K562 (cell line): ENCODE data around the gene ZCCHC8. TPM values are rescaled to one million over a fixed set of nuclear protein-coding genes. Genes with fewer than 3 reads are reported as not detected.

ENCODE experiments used
- ATF4 ChIP-seq: fragments of 450-650 bp; formaldehyde crosslinking; IDR thresholded peaks from 2 replicates; pipeline ENCODE4 v1.4.0; 2022; ENCODE audit warnings: mild to moderate bottlenecking, moderate library complexity
- CHD2 ChIP-seq: IDR thresholded peaks from 2 replicates; pipeline ENCODE4 v1.6.1; 2011; ENCODE audit warnings: low read depth, low read length
- CREBBP ChIP-seq: IDR thresholded peaks from one replicate; pipeline ENCODE4 v1.6.1; 2012; ENCODE audit warnings: low read depth, mild to moderate bottlenecking, control low read depth, inconsistent platforms, low read length
- CREM ChIP-seq: IDR thresholded peaks from 2 replicates; pipeline ENCODE4 v1.6.1; 2014; ENCODE audit warnings: antibody characterized with exemption, low read depth
- CXXC5 ChIP-seq: fragments of 250-450 bp; sonication (Bioruptor Pico); IDR thresholded peaks from 2 replicates; pipeline ENCODE4 v1.8.0; 2022; ENCODE audit warnings: inconsistent platforms, mild to moderate bottlenecking, moderate library complexity
- FUS ChIP-seq: fragments of 200-400 bp; formaldehyde crosslinking; optimal IDR thresholded peaks from 2 replicates; pipeline ENCODE3; 2017; ENCODE audit warnings: low read depth, low read length
- HCFC1 ChIP-seq: IDR thresholded peaks from 2 replicates; pipeline ENCODE4 v1.6.1; 2012; ENCODE audit warnings: low read depth, low read length, improper control_type of control experiment
- HDAC2 ChIP-seq: fragments of 450-650 bp; IDR thresholded peaks from 2 replicates; pipeline ENCODE4 v1.6.1; 2016; ENCODE audit warnings: mild to moderate bottlenecking
- MAFF ChIP-seq: IDR thresholded peaks from 2 replicates; pipeline ENCODE4 v1.6.1; 2012; ENCODE audit warnings: low read length, improper control_type of control experiment
- MBD2 ChIP-seq: sonication (generic); IDR thresholded peaks from 2 replicates; pipeline ENCODE4 v1.6.1; 2016; ENCODE audit warnings: low read depth, borderline replicate concordance
- POLR2AphosphoS2 ChIP-seq: IDR thresholded peaks from 2 replicates; pipeline ENCODE4 v1.6.1; 2012; ENCODE audit warnings: low read length, improper control_type of control experiment
- RBBP5 ChIP-seq: fragments of 200-600 bp; sonication (generic); IDR thresholded peaks from 2 replicates; pipeline ENCODE4 v1.6.1; 2012; ENCODE audit warnings: borderline replicate concordance, mild to moderate bottlenecking, low read length, control low read depth, inconsistent platforms; ENCODE audit not compliant: insufficient read depth, poor library complexity, severe bottlenecking
- RBM34 ChIP-seq: fragments of 200-400 bp; formaldehyde crosslinking; IDR thresholded peaks from 2 replicates; pipeline ENCODE4 v1.6.1; 2018; ENCODE audit warnings: low read length, borderline replicate concordance; ENCODE audit not compliant: insufficient read depth
- SUPT5H ChIP-seq: fragments of 450-650 bp; IDR thresholded peaks from 2 replicates; pipeline ENCODE4 v1.6.1; 2016
- TEAD4 ChIP-seq, 2 experiments: sonication (generic) in 1 of 2; formaldehyde crosslinking in 1 of 2; IDR thresholded peaks; 2 replicates each; pipeline versions ENCODE4 v1.6.1 to v1.8.0; 2012 to 2022; ENCODE audit warnings: borderline replicate concordance in 1 of 2, inconsistent platforms in 1 of 2, low read length in 1 of 2, mild to moderate bottlenecking in 1 of 2, missing genetic modification reagents in 1 of 2
- TFAM ChIP-seq: fragments of 250-450 bp; sonication (Bioruptor Pico); conservative IDR thresholded peaks from 2 replicates; pipeline ENCODE4 v1.5.0; 2021; ENCODE audit warnings: mild to moderate bottlenecking, moderate library complexity
- YBX1 ChIP-seq: fragments of 450-650 bp; IDR thresholded peaks from 2 replicates; pipeline ENCODE4 v1.7.1; 2016; ENCODE audit warnings: mild to moderate bottlenecking
- YY1 ChIP-seq, 3 experiments: IDR thresholded peaks; 2 replicates each; pipeline ENCODE4 v1.6.1; 2011; ENCODE audit warnings: low read length in 2 of 3, mild to moderate bottlenecking in 2 of 3, moderate library complexity in 2 of 3, borderline replicate concordance in 1 of 3, control low read depth in 1 of 3, low read depth in 1 of 3; ENCODE audit not compliant: insufficient read depth in 3 of 3, insufficient replicate concordance in 2 of 3, control insufficient read depth in 1 of 3, insufficient read length in 1 of 3; ENCODE audit errors: extremely low read depth in 1 of 3
- ZBTB9 ChIP-seq: fragments of 450-650 bp; formaldehyde crosslinking; IDR thresholded peaks from 2 replicates; pipeline ENCODE4 v1.4.0; 2020; ENCODE audit warnings: mild to moderate bottlenecking, moderate library complexity
- ZNF766 ChIP-seq: fragments of 200-800 bp; sonication (Bioruptor generic); conservative IDR thresholded peaks from 2 replicates; pipeline ENCODE4 v1.6.1; 2016; ENCODE audit warnings: missing genetic modification characterization, missing compliant biosample characterization
- ZNF77 ChIP-seq: fragments of 250-450 bp; sonication (Bioruptor Pico); IDR thresholded peaks from 2 replicates; pipeline ENCODE4 v1.5.0; 2020
- polyA plus RNA-seq, 8 experiments: library from polyadenylated mRNA; depleted of rRNA in 4 of 8; stranded (reverse) in 5 of 8; unstranded in 3 of 8; fragments of >200 nt; fragmentation: Nextera tagmentation in 2 of 8; fragmentation: Illumina TruSeq in 1 of 8; extraction: Ambion mirVana in 2 of 8; extraction: Trizol in 1 of 8; gene quantifications; 2 replicates each; pipeline versions ENCODE4 v1.2.1 to v1.2.3, GENCODE V29; 2011 to 2014; ENCODE audit warnings: inconsistent platforms in 1 of 8, missing spikeins in 1 of 8
- total RNA-seq, 7 experiments: library from RNA; depleted of rRNA in 6 of 7; stranded (reverse); fragments of >200 nt in 6 of 7; fragmentation: Illumina TruSeq in 2 of 7; extraction: Trizol in 2 of 7; gene quantifications; 2 replicates each; pipeline versions ENCODE4 v1.2.1 to v1.2.3, GENCODE V29; 2011 to 2021; ENCODE audit warnings: low replicate concordance in 1 of 7
- TF ChIP-seq, protein P1 (sequence below): fragments of 250-450 bp; sonication (Bioruptor Pico); IDR thresholded peaks from 2 replicates; pipeline ENCODE4 v1.4.0; 2020
- TF ChIP-seq, protein P2 (sequence below): sonication (generic); formaldehyde crosslinking; IDR thresholded peaks from 2 replicates; pipeline ENCODE4 v1.8.0; 2022; ENCODE audit warnings: missing genetic modification reagents, mild to moderate bottlenecking, moderate library complexity, borderline replicate concordance

The ZCCHC8 gene
- total and polyA plus RNA-seq, 9 of the 15 experiments (the other 6 are each of a cell fraction or from before 2014, with no cell fraction given) = 14.8 to 50.9 (median 34.1) TPM

DNA sequence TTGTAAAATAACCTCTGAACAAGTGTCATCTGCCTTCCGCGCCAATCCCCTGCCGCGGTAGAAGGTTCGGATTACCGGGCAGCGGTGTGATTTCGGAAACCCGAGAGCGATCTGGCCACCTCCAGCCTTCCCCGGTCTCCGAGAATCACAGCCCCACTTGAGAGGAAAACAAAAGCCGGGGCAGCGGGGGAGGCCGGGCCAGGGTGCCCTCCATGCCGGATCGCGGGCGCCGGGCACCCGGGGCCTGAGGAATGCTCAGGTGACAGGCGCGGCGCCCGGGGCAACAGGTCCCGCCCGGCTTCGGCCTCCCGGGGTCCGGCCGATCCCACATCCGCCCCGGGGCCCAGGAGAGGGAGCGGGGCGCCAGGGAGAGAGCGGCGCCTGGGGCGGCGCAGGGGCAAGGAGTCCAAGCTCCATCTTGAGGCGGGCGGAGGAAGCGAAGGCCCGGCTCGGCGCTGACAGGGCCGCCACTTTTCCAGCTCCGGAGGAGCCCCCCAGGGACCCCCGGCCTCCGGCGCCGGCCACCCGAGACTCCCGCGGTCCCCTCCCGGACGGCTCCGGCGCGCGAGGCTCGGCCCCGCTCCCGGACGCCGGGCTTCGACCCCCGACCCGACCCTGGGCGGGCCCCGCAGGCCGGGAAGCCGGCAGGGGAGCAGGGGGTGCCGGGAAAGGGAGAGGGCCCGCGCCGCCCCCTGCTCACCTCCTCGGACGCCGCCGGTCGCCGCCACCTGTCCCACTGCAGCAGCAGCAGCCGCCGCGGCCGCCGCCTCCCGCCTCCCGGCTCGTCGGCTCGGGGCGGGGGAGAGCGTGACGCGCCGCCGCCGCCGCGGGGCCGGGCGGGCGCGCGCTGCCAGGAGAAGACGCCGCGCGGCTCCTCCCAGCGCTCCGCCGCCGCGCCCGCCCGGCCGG lies 78.7 kb downstream of the ZCCHC8 start, which contains the start of gene CLIP1 (continued):
- TF ChIP-seq POLR2AphosphoS2 (no peak), ZNF77 (CRISPR knock-in tag) (no peak), RBBP5 (peak; percentile 47), YY1 (IDR thresholded peaks at IDR 0.05; ENCODE audit: borderline replicate concordance in 1 of 3, control insufficient read depth in 1 of 3, extremely low read depth in 1 of 3, insufficient read depth in 3 of 3, insufficient read length in 1 of 3, insufficient replicate concordance in 2 of 3, low read depth in 1 of 3, low read length in 2 of 3) (peak in 1 of 3 experiments; percentile 73), RBM34 (0 out of 2 replicates have a peak, but pooled peaks have one; percentile 56), TFAM (no peak), ATF4 (CRISPR knock-in tag) (no peak; the same call in 1 of the 2 replicates), FUS (peak; percentile 52), CHD2 (no peak), HDAC2 (peak; percentile 66; the same call in 1 of the 2 replicates), YBX1 (no peak), CREM (peak; percentile 28; the same call in 1 of the 2 replicates), ZBTB9 (peak; percentile 67), SUPT5H (0 out of 2 replicates have a peak, but pooled peaks have one; percentile 30), MBD2 (no peak), CXXC5 (CRISPR knock-in tag) (peak; percentile 69), TEAD4 (IDR thresholded peaks at IDR 0.05; ENCODE audit: low read length) (no peak), TEAD4 (CRISPR knock-in tag; IDR thresholded peaks at IDR 0.05; ENCODE audit: borderline replicate concordance) (no peak), MAFF (no peak), CREBBP (no peak), ZNF766 (CRISPR knock-in tag) (peak; percentile 62), HCFC1 (0 out of 2 replicates have a peak, but pooled peaks have one; percentile 24)
- TF ChIP-seq, protein P1, sequence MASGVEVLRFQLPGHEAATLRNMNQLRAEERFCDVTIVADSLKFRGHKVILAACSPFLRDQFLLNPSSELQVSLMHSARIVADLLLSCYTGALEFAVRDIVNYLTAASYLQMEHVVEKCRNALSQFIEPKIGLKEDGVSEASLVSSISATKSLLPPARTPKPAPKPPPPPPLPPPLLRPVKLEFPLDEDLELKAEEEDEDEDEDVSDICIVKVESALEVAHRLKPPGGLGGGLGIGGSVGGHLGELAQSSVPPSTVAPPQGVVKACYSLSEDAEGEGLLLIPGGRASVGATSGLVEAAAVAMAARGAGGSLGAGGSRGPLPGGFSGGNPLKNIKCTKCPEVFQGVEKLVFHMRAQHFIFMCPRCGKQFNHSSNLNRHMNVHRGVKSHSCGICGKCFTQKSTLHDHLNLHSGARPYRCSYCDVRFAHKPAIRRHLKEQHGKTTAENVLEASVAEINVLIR (CRISPR knock-in tag) = no peak
- TF ChIP-seq, protein P2, sequence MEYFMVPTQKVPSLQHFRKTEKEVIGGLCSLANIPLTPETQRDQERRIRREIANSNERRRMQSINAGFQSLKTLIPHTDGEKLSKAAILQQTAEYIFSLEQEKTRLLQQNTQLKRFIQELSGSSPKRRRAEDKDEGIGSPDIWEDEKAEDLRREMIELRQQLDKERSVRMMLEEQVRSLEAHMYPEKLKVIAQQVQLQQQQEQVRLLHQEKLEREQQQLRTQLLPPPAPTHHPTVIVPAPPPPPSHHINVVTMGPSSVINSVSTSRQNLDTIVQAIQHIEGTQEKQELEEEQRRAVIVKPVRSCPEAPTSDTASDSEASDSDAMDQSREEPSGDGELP (CRISPR knock-in tag) = peak; percentile 58
